HFF-Myc (cell line): ENCODE measurements around the gene PCDH7.

Experiments used
- DNase-seq: peaks from one replicate; pipeline ENCODE4 v3.0.0-alpha.2; 2011; ENCODE audit warnings: low read depth; ENCODE audit errors: extremely low read depth
- H3K4me3 ChIP-seq: replicated peaks from 2 replicates; pipeline ENCODE4 v1.5.1; 2011; ENCODE audit warnings: low read depth, mild to moderate bottlenecking, control low read depth, low read length
- CTCF ChIP-seq: IDR thresholded peaks from 2 replicates; pipeline ENCODE4 v1.5.1; 2012; ENCODE audit warnings: mild to moderate bottlenecking, low read depth, low read length, control low read depth; ENCODE audit errors: missing control alignments

The PCDH7 gene

GRCh38 chr4:30726090-30726675 is 6.0 kb downstream of the PCDH7 start:
- DNase-seq: no peak
- no peak overlapping the region for H3K4me3 ChIP-seq
- no peak for TF ChIP-seq CTCF

- no peak for TF ChIP-seq CTCF
- H3K4me3 ChIP-seq: no peak overlapping the region
These were observed 7.2 kb downstream of the PCDH7 start for GRCh38 chr4:30727409-30727808.

GRCh38 chr4:30728311-30728710 is 8.1 kb downstream of the PCDH7 start:
- H3K4me3 ChIP-seq: no peak overlapping the region
- TF ChIP-seq CTCF: no peak
- no peak for DNase-seq

More at GRCh38 chr4:30727409-30727808, 7.2 kb downstream of the PCDH7 start:
- DNase-seq: no peak

- no peak for TF ChIP-seq CTCF
- no peak overlapping the region for H3K4me3 ChIP-seq
- DNase-seq: no peak
These were observed 23.7 kb downstream of the PCDH7 start for GRCh38 chr4:30743897-30744296.

GRCh38 chr4:30744386-30744785 is 24.2 kb downstream of the PCDH7 start:
- H3K4me3 ChIP-seq: no peak overlapping the region
- DNase-seq: no peak
- no peak for TF ChIP-seq CTCF

- H3K4me3 ChIP-seq: no peak overlapping the region
- no peak for TF ChIP-seq CTCF
- DNase-seq: no peak
These were observed 24.9 kb downstream of the PCDH7 start for GRCh38 chr4:30744957-30745640.
